GM18505 (cell line): ENCODE data around the gene SLC9A9.
"Not testable (repeated sequence)": the region's sequence is repeated elsewhere in the genome, so short reads cannot be mapped to it uniquely, and the experiment has no call there.

Experiments used
- ATAC-seq: cut with Tn5 transposase; IDR thresholded peaks from one replicate; pipeline ENCODE4 v1.9.1; 2021; ENCODE audit not compliant: unreplicated experiment
- POLR2A ChIP-seq: IDR thresholded peaks from 4 replicates; pipeline ENCODE4 v1.6.1; 2011; ENCODE audit warnings: borderline replicate concordance; ENCODE audit not compliant: insufficient read depth, insufficient read length; ENCODE audit errors: extremely low read depth

The SLC9A9 gene

DNA sequence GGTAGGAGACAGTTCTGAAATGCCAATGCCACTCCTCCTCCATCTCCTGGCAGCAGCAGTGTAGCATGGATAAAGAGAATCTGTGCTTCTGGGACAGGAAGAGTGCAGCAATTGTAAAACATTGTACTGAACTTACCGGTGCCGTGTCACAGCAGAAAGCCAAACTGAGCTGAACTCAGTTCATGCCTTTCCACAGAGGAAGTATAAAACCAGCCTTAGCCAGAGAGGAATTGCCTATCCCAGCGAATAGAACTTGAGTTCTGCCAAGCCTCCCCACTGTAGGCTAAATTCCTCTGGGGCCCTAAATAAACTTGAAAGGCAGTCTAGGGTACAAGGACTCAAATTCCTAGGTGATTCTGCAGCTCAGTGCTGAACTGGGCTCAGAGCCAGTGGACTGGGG is 148.8 kb downstream of the SLC9A9 start:
- no peak for TF ChIP-seq POLR2A
- no peak for ATAC-seq

DNA sequence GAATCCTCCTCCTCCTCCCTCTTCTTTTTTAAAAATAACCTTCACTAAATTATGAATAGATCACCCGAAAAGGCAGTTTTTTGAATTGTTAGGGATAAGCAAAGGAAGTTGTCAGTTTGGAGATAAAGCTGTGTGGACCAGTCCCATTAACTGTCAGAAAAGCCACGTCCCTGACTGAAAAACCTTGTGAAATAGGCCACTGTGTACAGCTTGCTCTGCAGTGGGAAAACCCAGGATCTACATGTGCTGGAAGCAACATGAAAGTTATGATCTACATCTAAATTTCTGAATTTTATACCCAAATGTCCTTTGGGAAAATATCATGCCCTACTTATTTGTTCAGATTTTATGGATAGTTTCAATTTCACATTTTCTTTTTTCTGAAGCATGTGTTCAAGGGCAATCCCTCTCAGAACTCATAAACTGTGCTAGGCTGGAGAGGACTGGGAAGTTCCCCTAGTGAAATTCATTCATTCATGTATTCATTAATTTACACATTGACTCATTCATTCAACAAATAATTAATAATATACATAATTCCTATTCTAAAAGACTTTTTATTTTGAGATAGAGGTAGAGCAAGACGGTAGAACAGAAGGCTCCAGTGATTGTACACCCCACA is 149.5 kb downstream of the SLC9A9 start:
- no peak for ATAC-seq
- TF ChIP-seq POLR2A, result no peak

DNA sequence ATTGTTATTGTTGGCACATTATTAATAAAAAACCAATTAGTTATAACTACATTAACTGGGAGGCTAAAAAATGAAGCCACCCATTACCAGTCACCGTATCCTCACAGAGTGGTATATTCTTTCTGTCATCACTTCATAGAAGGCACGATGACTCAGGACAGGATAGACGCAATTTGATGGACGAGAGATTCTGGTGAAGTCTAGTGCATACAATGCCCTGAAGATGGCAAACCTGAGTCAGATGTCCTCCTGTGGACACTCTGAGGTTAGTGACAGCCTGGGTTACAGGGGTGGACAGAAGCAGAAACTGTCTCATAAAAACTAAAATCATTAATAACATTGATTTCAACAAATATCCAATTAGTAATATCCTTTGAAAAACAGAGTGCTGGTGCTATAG is 150.3 kb downstream of the SLC9A9 start:
- no peak for TF ChIP-seq POLR2A
- no peak for ATAC-seq

DNA sequence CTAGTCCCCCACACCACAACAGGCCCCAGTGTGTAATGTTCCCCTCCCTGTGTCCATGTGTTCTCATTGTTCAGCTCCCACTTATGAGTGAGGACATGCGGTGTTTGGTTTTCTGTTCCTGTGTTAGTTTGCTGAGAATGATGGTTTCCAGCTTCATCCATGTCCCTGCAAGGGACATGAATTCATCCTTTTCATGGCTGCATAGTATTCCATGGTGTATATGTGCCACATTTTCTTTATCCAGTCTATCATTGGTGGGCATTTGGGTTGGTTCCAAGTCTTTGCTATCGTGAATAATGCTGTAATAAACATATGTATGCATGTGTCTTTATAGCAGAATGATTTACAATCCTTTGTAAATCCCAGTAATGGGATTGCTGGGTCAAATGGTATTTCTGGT is 152.9 kb downstream of the SLC9A9 start:
- not testable (repeated sequence) for ATAC-seq

DNA sequence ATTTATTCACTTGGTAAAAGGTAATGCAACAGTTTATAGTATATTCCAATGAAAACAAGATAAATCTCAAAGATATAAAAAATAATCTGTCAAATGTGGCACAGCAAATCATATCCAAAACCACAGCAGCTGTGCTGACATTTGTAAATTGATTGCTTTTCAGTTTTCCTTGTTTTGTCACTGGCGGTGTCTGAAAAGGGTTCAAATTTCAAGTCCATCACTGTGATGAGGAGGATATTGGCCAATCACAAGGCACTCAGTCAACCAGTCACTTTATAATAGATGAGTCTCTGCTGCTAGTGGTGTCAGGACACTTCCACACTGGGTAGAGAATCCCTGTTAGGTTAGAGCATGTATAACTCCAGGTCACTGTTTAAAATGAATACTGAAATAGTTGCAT is 154.8 kb downstream of the SLC9A9 start:
- TF ChIP-seq POLR2A, result no peak
- no peak for ATAC-seq

DNA sequence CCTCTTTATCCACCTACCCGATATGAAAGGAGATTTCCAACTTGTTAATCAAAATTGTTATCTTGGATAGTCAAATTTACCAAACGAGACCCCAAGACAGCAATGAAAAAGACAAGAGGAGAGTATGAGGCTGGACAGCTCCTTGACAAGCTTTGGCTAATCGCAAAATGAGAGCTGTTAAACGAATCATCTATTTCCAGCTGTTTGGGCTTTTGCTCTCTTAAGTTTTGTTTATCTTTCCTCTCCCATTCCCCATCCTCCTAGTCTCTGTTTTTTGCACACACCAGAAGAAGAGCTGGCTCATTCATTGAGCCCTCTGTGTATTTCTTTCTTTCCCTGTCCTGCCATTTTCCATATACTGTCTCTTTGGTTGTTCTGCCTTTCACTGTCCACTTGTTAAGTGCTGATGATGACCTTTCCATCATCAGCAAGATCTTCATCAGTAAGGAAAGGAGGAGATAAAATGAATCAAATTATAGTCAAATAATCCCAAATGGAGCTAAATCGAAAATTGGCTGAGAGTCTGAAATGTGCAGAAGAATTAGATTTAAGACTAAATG is 161.6 kb downstream of the SLC9A9 start:
- TF ChIP-seq POLR2A, result no peak
- no peak for ATAC-seq

DNA sequence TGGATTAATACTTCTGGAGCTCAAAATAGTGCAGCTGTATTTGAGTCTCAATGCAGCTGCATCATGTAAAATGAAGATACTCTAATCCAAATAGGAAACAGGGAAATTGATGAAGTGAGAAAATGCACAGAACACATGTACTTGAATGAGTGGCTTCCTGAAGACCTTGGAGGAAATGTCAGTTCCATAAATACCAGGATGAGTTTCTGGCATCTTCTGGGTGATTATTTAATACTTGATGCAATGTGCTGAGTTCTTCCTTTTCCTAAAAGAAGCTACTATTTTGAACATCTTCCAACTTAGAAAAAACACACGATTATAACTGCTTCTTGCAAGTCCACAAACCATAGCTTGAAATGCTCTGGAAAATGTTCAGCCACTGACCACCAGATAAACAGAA is 162.8 kb downstream of the SLC9A9 start:
- no peak for ATAC-seq
- no peak for TF ChIP-seq POLR2A

DNA sequence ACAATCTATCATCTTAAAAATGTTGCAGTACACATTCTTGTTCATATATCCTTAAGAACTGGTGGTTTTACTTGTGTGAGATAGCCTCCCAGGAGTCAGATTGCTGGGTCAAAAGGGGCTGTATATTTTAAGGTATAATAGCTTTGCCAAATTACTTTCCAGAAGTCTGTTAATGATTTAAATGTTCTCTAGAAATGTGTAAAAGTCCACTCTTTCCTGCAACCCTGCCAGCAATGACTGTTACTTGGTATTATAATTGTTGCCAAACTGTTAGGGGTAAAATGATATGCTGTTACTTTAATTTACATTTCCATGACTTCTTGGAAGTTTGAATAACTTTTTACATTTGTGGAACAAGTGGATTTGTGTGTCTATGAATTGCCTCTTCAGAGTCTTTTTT is 170.8 kb downstream of the SLC9A9 start:
- ATAC-seq, result no peak
- TF ChIP-seq POLR2A, result no peak

DNA sequence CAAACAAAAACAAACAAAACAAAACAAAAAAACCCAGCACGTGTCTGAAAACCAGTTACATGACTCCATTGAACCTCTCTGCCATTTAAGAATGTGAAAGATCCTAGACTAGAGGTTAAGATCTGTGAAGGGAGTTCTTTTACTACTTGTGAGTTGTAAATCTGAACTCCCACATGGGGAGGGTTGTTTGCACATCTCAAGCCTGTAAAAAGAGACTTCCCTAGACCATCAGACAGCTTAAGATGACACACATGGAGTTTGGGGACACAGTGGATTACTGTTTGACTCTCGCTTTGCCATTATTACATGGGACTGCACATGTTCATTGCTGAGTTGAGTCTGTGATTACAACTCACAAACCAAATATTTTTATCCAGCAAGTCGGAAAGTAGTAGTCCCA is 171.5 kb downstream of the SLC9A9 start:
- ATAC-seq, result no peak
- no peak for TF ChIP-seq POLR2A

DNA sequence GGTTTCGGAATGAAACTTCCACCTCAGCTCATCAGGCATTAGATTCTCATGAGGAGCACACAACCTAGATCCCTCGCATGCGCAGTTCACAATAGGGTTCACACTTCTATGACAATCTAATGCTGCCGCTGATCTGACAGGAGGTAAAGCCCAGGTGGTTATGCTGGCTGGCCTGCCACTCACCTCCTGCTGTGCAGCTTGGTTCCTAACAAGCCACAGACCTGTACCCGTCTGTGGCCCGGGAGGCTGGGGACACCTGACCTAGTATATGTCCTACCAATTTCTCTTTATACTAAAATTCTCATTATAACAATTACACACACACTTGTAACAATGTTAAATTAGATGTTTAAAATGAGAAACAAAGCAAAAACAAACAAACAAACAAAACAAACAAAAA is 172.2 kb downstream of the SLC9A9 start:
- no peak for TF ChIP-seq POLR2A
- no peak for ATAC-seq

DNA sequence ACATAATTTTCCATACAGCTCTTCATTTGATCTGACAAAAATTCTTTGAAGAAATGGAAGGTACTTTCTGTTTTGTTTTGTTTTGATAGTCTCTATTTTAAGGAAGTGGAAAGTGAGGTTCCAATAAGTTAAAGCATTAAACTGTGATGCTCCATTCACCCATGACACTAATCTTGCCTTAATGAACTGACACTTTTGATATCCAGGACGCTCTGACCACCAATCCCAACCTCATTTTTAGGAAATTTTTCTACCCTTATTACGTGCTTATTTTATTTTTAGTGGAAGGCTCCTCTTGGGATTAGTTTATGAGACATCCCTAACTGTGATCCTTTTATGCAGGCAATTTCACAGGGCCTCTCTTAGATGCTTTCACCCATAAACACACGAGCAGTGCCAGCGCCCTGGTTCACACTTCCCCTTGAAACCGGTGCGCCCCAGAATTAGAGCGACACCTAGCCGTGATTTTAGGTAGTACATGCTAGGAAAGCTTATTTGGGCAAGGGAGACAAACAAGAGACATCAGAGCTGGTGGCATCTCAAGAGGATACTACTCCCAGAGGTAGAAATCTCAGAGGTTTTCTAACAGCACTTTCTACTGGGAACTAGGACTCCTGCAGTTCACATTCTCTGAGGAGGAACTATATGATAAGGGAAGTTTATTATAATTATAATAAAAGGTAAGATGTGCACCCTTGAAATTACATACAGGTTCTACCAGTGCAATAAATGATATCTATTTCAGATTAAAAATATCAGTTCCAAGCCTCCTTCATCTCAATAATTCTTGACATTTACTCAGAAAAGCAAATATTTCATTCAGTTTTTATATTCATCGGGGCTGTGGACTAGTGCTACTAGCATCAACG is 173.9 kb downstream of the SLC9A9 start:
- no peak for TF ChIP-seq POLR2A
- peak; percentile 80 for ATAC-seq

DNA sequence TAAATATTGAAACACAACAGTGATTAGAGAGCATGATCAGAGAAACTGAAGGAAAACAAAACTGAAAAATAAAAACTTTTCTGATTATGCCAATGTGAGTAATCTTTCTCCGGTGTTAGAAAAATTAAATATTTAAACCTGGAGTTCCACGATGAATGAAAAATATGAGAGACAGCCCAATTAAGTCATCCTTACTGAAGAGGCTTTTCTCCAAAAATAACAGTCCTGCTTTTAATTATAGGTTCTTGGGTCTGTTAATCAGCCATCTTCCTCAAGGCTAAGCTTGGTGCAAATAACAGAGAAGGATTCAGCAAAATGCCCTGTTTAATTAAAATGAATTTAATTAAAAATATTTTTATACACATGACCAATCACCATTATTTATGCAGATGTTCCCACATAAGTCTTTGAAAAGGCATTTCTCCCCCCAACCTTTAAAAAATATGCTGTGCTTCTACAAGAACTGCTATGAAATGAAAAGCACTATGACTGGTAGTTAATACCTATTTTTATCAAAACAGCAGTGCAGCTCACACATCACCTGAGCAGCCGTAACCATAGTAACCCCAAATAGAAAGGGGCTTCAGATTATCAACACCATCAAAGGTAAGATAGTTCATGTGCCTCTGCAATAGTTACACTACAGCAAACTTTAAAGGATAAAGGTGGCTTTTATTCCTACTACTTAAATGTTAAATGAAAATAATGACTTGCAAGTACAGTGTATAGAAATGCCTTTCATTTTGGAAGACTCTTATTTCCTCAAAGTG is 175.7 kb downstream of the SLC9A9 start:
- TF ChIP-seq POLR2A, result no peak
- no peak for ATAC-seq

DNA sequence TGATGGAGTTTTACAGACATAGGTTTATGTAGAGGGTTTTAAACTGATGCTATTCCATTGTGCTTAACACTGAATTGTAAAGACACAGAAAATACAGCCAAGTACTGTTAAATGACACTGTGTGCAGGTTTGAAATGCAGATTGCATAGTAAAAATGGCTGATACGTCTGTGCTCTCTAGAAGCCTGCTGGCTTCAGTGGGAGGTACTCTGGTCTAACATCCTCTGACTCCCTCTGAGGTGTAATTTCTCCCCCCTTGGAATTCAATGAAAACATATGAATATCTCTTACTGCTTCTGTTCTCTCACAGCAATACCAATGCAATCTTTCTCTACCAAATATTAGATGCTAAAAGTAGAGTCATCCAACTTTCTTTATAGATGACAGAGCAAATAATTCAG is 176.6 kb downstream of the SLC9A9 start:
- no peak for TF ChIP-seq POLR2A
- no peak for ATAC-seq
